GM23338 (cell line): ENCODE results near the gene BHLHA9. TPM values are rescaled to one million over a fixed set of nuclear protein-coding genes. Genes with fewer than 3 reads are reported as not detected.
A peak's percentile ranks its signal among the peaks of the same experiment; 100 is the strongest.

ENCODE experiments used
- ATAC-seq: fragments of 200-7000 bp; cut with Tn5 transposase; 3 replicates; pipeline ENCODE4 v1.9.1; 2020
- DNase-seq: peaks from one replicate; pipeline ENCODE4 v3.0.0-alpha.2; 2015; ENCODE audit warnings: low spot score
- H2AFZ ChIP-seq: fragments of 200-600 bp; sonication (generic); 2 replicates; pipeline ENCODE4 v1.8.0; 2016; ENCODE audit warnings: antibody characterized with exemption, mild to moderate bottlenecking, moderate library complexity
- H3F3A ChIP-seq: fragments of 200-600 bp; sonication (generic); replicated peaks from 2 replicates; pipeline ENCODE4 v1.8.0; 2017; ENCODE audit warnings: antibody characterized with exemption, mixed run types, low read depth
- H3K27ac ChIP-seq: fragments of 200-600 bp; sonication (generic); 2 replicates; pipeline ENCODE4 v1.6.1; 2016; ENCODE audit warnings: low read depth
- H3K27me3 ChIP-seq: fragments of 200-600 bp; sonication (generic); 2 replicates; pipeline ENCODE4 v1.8.0; 2016; ENCODE audit warnings: mild to moderate bottlenecking, mixed run types, moderate library complexity; ENCODE audit not compliant: insufficient read depth
- H3K36me3 ChIP-seq: fragments of 200-600 bp; sonication (generic); 2 replicates; pipeline ENCODE4 v1.8.0; 2016; ENCODE audit warnings: mild to moderate bottlenecking; ENCODE audit not compliant: insufficient read depth
- H3K4me1 ChIP-seq: fragments of 200-600 bp; sonication (generic); 2 replicates; pipeline ENCODE4 v1.8.0; 2016; ENCODE audit warnings: mild to moderate bottlenecking, moderate library complexity; ENCODE audit not compliant: insufficient read depth
- H3K4me2 ChIP-seq: fragments of 200-600 bp; sonication (generic); 2 replicates; pipeline ENCODE4 v1.7.1; 2017; ENCODE audit warnings: mixed run types
- H3K4me3 ChIP-seq: fragments of 200-600 bp; sonication (generic); 2 replicates; pipeline ENCODE4 v1.6.1; 2016; ENCODE audit warnings: mixed run types
- H3K79me2 ChIP-seq: fragments of 200-600 bp; sonication (generic); replicated peaks from 2 replicates; pipeline ENCODE4 v1.8.0; 2017; ENCODE audit warnings: mild to moderate bottlenecking; ENCODE audit not compliant: insufficient read depth
- H3K9me2 ChIP-seq: fragments of 200-600 bp; sonication (generic); 2 replicates; pipeline ENCODE4 v1.8.0; 2017; ENCODE audit not compliant: insufficient read depth
- H4K20me1 ChIP-seq: fragments of 200-600 bp; sonication (generic); replicated peaks from 2 replicates; pipeline ENCODE4 v1.8.0; 2017; ENCODE audit warnings: mild to moderate bottlenecking; ENCODE audit not compliant: insufficient read depth
- H3K27ac Mint-ChIP-seq: 2 replicates; pipeline ENCODE4 v1.8.0; 2020; ENCODE audit warnings: inconsistent platforms, mild to moderate bottlenecking, moderate library complexity, mixed read lengths
- H3K27me3 Mint-ChIP-seq: 3 replicates; pipeline ENCODE4 v1.8.0; 2022; ENCODE audit warnings: low read depth, mild to moderate bottlenecking, moderate library complexity, mixed read lengths, inconsistent platforms; ENCODE audit not compliant: insufficient read depth, poor library complexity
- H3K36me3 Mint-ChIP-seq: 3 replicates; pipeline ENCODE4 v1.8.0; 2021; ENCODE audit warnings: low read depth, mild to moderate bottlenecking, inconsistent platforms, moderate library complexity, mixed read lengths
- H3K4me1 Mint-ChIP-seq: 3 replicates; pipeline ENCODE4 v1.8.0; 2020; ENCODE audit warnings: mild to moderate bottlenecking, inconsistent platforms, mixed read lengths
- H3K4me3 Mint-ChIP-seq: 3 replicates; pipeline ENCODE4 v1.8.0; 2021; ENCODE audit warnings: moderate library complexity, mild to moderate bottlenecking, inconsistent platforms, mixed read lengths
- H3K9me3 Mint-ChIP-seq: 3 replicates; pipeline ENCODE4 v1.8.0; 2020; ENCODE audit warnings: moderate library complexity, mild to moderate bottlenecking, inconsistent platforms, mixed read lengths
- JUNB ChIP-seq: IDR thresholded peaks from one replicate; pipeline ENCODE4 v1.6.1; 2016; ENCODE audit warnings: antibody characterized with exemption; ENCODE audit not compliant: unreplicated experiment
- ZNF114 ChIP-seq: fragments of 250-450 bp; sonication (Bioruptor Pico); IDR thresholded peaks from 2 replicates; pipeline ENCODE4 v1.5.0; 2020; ENCODE audit warnings: mild to moderate bottlenecking, moderate library complexity
- ZNF331 ChIP-seq: fragments of 250-450 bp; sonication (Bioruptor Pico); IDR thresholded peaks from 2 replicates; pipeline ENCODE4 v1.5.0; 2020; ENCODE audit warnings: low read depth, mild to moderate bottlenecking, moderate library complexity
- polyA plus RNA-seq: library from polyadenylated mRNA; unstranded; fragments of >200 nt; fragmentation: Nextera tagmentation; extraction: Ambion mirVana; gene quantifications from 2 replicates; pipeline ENCODE4 v1.2.1, GENCODE V29; 2016
- total RNA-seq: library from RNA; depleted of rRNA; stranded (reverse); fragments of >200 nt; shearing (Covaris generic); gene quantifications from 2 replicates; pipeline ENCODE4 v1.2.3, GENCODE V29; 2014
- TF ChIP-seq, protein P1 (sequence below): fragments of 250-450 bp; sonication (Bioruptor Pico); IDR thresholded peaks from 2 replicates; pipeline ENCODE4 v1.5.0; 2020; ENCODE audit warnings: mild to moderate bottlenecking, moderate library complexity
- TF ChIP-seq, protein P2 (sequence below): IDR thresholded peaks from 2 replicates; pipeline ENCODE4 v1.6.1; 2016; ENCODE audit warnings: antibody characterized with exemption
- TF ChIP-seq, protein P3 (sequence below): IDR thresholded peaks from one replicate; pipeline ENCODE4 v1.6.1; 2018; ENCODE audit warnings: antibody characterized with exemption; ENCODE audit not compliant: unreplicated experiment

BHLHA9 gene
- total and polyA plus RNA-seq, 2 experiments from 2014 or later, result 0.39 to 2.3 TPM

DNA sequence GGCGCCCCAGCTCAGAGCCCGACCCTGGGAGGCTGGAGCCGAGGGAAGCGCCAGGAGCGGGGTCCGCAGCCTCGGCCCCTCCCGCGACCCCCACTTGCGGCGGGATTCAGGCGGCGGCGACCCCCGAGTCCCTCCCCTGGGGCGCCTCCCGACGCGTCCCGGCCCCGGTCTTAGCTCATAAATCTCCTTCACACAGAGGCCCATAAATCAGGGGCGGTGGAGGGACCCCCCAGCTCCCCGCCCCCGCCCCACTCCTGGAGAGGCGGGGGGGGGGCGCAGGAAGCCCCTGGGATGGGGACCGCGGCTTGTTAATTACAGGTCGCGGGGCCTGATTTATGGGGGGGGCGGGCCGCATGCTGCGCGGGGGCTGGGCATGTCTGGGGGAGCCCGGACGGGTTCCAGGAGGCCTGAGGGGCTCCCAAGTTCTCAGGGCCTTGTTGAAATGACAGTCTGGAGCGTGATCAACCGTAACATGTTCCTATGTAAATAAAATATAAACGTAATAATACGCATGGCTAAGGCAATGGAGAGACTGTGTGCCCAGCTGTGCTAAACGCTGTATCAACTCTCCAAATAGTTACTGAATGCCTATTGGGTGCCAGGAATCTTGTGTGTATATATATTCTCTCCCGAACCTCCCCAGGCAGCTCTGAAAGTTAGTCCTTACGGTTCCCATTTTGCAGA is 10.0 kb upstream of the BHLHA9 start (continued):
- TF ChIP-seq, protein P1, sequence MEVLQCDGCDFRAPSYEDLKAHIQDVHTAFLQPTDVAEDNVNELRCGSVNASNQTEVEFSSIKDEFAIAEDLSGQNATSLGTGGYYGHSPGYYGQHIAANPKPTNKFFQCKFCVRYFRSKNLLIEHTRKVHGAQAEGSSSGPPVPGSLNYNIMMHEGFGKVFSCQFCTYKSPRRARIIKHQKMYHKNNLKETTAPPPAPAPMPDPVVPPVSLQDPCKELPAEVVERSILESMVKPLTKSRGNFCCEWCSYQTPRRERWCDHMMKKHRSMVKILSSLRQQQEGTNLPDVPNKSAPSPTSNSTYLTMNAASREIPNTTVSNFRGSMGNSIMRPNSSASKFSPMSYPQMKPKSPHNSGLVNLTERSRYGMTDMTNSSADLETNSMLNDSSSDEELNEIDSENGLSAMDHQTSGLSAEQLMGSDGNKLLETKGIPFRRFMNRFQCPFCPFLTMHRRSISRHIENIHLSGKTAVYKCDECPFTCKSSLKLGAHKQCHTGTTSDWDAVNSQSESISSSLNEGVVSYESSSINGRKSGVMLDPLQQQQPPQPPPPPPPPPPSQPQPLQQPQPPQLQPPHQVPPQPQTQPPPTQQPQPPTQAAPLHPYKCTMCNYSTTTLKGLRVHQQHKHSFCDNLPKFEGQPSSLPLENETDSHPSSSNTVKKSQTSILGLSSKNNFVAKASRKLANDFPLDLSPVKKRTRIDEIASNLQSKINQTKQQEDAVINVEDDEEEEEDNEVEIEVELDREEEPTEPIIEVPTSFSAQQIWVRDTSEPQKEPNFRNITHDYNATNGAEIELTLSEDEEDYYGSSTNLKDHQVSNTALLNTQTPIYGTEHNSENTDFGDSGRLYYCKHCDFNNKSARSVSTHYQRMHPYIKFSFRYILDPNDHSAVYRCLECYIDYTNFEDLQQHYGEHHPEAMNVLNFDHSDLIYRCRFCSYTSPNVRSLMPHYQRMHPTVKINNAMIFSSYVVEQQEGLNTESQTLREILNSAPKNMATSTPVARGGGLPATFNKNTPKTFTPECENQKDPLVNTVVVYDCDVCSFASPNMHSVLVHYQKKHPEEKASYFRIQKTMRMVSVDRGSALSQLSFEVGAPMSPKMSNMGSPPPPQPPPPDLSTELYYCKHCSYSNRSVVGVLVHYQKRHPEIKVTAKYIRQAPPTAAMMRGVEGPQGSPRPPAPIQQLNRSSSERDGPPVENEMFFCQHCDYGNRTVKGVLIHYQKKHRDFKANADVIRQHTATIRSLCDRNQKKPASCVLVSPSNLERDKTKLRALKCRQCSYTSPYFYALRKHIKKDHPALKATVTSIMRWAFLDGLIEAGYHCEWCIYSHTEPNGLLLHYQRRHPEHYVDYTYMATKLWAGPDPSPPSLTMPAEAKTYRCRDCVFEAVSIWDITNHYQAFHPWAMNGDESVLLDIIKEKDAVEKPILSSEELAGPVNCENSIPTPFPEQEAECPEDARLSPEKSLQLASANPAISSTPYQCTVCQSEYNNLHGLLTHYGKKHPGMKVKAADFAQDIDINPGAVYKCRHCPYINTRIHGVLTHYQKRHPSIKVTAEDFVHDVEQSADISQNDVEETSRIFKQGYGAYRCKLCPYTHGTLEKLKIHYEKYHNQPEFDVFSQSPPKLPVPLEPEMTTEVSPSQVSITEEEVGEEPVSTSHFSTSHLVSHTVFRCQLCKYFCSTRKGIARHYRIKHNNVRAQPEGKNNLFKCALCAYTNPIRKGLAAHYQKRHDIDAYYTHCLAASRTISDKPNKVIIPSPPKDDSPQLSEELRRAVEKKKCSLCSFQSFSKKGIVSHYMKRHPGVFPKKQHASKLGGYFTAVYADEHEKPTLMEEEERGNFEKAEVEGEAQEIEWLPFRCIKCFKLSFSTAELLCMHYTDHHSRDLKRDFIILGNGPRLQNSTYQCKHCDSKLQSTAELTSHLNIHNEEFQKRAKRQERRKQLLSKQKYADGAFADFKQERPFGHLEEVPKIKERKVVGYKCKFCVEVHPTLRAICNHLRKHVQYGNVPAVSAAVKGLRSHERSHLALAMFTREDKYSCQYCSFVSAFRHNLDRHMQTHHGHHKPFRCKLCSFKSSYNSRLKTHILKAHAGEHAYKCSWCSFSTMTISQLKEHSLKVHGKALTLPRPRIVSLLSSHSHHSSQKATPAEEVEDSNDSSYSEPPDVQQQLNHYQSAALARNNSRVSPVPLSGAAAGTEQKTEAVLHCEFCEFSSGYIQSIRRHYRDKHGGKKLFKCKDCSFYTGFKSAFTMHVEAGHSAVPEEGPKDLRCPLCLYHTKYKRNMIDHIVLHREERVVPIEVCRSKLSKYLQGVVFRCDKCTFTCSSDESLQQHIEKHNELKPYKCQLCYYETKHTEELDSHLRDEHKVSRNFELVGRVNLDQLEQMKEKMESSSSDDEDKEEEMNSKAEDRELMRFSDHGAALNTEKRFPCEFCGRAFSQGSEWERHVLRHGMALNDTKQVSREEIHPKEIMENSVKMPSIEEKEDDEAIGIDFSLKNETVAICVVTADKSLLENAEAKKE (CRISPR knock-in tag), result no peak
- TF ChIP-seq, protein P2, sequence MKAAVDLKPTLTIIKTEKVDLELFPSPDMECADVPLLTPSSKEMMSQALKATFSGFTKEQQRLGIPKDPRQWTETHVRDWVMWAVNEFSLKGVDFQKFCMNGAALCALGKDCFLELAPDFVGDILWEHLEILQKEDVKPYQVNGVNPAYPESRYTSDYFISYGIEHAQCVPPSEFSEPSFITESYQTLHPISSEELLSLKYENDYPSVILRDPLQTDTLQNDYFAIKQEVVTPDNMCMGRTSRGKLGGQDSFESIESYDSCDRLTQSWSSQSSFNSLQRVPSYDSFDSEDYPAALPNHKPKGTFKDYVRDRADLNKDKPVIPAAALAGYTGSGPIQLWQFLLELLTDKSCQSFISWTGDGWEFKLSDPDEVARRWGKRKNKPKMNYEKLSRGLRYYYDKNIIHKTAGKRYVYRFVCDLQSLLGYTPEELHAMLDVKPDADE, result no peak

DNA sequence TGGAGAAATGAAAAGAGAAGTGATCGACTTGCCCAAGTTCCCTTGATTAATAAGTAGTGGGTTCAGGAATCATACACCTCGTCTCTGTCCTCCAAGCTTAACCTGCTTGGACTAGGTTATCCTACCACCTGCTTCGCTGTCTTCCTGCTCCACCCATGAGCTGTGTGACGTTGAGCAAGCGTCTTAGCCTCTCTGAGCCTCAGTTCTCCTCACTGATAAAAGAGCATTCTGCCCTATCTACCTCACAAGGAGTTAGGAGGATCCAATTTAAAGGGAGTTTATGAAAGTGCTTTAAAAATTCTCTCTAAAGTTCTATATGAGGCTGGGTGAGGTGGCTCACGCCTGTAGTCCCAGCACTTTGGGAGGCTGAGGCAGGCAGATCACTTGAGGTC is 9.5 kb upstream of the BHLHA9 start:
- H2AFZ ChIP-seq, result no peak overlapping the region
- no peaks in the 10 kb centered on the region for H3K79me2 ChIP-seq
- peaks cover 4% of the 10 kb centered on the region; the same call in 2 of the 3 replicates for H3K9me3 Mint-ChIP-seq
- H3K4me1 Mint-ChIP-seq, result peaks cover 3% of the 10 kb centered on the region
- H3K27ac Mint-ChIP-seq, result no peak overlapping the region
- H3F3A ChIP-seq, result no peaks in the 10 kb centered on the region
- peaks cover 35% of the 10 kb centered on the region for H3K27me3 ChIP-seq
- no peaks in the 10 kb centered on the region for H3K9me2 ChIP-seq
- H4K20me1 ChIP-seq, result no peaks in the 10 kb centered on the region
- H3K36me3 Mint-ChIP-seq, result no peaks in the 10 kb centered on the region; the same call in 2 of the 3 replicates
- H3K27ac ChIP-seq, result no peak overlapping the region
- H3K4me2 ChIP-seq, result peak overlapping the region; percentile 92; the same call in 1 of the 2 replicates
- H3K4me3 ChIP-seq, result peak overlapping the region; percentile 76; the same call in 1 of the 2 replicates
- H3K36me3 ChIP-seq, result no peaks in the 10 kb centered on the region
- ATAC-seq, result no peak
- H3K27me3 Mint-ChIP-seq, result peaks cover 35% of the 10 kb centered on the region
- no peak for DNase-seq
- peak overlapping the region; percentile 56 for H3K4me3 Mint-ChIP-seq
- H3K4me1 ChIP-seq, result no peaks in the 10 kb centered on the region
- TF ChIP-seq JUNB (no peak), ZNF114 (CRISPR knock-in tag) (no peak), ZNF331 (CRISPR knock-in tag) (no peak)
- TF ChIP-seq, protein P3, sequence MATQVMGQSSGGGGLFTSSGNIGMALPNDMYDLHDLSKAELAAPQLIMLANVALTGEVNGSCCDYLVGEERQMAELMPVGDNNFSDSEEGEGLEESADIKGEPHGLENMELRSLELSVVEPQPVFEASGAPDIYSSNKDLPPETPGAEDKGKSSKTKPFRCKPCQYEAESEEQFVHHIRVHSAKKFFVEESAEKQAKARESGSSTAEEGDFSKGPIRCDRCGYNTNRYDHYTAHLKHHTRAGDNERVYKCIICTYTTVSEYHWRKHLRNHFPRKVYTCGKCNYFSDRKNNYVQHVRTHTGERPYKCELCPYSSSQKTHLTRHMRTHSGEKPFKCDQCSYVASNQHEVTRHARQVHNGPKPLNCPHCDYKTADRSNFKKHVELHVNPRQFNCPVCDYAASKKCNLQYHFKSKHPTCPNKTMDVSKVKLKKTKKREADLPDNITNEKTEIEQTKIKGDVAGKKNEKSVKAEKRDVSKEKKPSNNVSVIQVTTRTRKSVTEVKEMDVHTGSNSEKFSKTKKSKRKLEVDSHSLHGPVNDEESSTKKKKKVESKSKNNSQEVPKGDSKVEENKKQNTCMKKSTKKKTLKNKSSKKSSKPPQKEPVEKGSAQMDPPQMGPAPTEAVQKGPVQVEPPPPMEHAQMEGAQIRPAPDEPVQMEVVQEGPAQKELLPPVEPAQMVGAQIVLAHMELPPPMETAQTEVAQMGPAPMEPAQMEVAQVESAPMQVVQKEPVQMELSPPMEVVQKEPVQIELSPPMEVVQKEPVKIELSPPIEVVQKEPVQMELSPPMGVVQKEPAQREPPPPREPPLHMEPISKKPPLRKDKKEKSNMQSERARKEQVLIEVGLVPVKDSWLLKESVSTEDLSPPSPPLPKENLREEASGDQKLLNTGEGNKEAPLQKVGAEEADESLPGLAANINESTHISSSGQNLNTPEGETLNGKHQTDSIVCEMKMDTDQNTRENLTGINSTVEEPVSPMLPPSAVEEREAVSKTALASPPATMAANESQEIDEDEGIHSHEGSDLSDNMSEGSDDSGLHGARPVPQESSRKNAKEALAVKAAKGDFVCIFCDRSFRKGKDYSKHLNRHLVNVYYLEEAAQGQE, result no peak
